HG03103 (cell line): ENCODE results near the gene CTAGE4.
"Not testable (repeated sequence)": the region's sequence is repeated elsewhere in the genome, so short reads cannot be mapped to it uniquely, and the experiment has no call there.

Experiments used
- ATAC-seq: cut with Tn5 transposase; IDR thresholded peaks from one replicate; pipeline ENCODE4 v1.9.1; 2021; ENCODE audit warnings: low read depth; ENCODE audit not compliant: unreplicated experiment

The CTAGE4 gene

DNA sequence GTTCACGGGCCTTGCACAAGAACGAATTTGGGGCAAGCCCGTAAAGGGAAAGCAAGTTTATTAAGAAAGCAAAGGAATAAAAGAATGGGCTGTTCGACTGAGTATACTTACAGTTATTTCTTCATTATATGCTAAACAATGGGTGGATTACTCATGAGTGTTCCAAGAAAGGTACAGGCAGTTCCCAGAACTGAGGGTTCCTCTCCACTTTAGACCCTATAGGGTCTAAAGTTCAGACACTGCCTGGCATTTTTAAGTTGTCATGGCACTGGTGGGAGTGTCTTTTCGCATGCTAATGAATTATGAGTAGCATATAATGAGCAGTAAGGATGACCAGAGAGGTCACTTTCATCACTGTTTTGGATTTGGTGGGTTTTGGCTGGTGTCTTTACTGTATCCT, 22.0 kb downstream of the CTAGE4 start:
- not testable (repeated sequence) for ATAC-seq

DNA sequence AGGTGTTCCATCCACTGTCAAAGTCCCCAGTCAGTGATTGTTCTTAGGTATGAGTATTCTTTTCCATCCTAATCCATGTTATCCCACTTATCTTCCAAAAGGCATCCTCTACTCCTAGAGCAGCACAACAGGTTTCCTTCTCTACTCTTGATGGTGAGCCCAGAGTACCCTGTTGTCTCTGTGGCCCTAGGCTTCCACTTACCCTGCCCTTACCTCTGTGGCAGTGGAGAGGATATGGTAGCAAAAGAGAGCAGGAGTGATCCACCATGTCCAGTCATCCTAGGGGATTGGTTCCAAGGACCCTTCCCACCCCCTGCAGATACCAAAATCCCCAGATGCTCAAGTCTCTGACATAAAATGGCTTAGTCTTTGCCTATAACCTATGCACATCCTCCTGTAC, 33.9 kb downstream of the CTAGE4 start:
- not testable (repeated sequence) for ATAC-seq

DNA sequence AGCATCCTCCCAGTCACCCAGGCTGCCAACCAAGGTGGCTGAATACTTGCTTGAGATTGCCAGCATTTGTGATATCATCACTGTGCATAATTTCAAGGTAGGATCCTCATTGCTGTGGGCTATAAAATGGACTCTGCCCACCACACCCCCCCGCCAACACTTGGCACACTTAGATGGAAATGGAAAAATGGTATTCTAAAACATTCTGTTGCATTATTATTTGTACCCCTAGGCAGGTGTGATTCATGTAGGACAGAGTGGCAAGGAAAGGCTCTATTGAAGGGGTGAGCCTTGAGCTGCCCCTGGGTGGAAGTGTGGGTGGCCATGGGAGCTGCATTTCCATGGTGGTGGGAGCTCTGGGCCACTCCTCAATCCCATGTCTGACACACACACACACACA, 35.3 kb downstream of the CTAGE4 start:
- ATAC-seq = not testable (repeated sequence)

DNA sequence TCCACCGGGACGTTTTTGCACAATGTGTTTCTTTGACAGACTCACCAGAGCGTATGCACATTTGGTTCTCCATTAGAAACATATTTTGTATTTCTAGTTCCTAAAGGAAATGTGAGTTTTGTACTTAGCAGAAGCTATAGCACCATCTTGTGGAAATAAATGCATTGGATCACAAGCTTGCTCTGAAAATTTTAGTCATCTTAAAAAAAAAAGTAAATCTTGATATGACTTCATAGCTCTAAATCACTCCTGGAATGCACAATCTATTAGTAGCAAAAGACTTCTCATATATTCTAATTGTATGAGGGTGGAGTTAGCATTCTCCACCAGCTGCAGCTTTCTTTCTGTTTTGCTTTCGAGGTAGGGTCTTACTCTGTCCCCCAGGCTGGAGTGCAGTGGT, 35.9 kb downstream of the CTAGE4 start:
- ATAC-seq = not testable (repeated sequence)

- not testable (repeated sequence) for ATAC-seq
Measured at GRCh38 chr7:144220531-144220930, 37.3 kb downstream of the CTAGE4 start.

- ATAC-seq = not testable (repeated sequence)
Measured at GRCh38 chr7:144223675-144224074, 40.4 kb downstream of the CTAGE4 start.

DNA sequence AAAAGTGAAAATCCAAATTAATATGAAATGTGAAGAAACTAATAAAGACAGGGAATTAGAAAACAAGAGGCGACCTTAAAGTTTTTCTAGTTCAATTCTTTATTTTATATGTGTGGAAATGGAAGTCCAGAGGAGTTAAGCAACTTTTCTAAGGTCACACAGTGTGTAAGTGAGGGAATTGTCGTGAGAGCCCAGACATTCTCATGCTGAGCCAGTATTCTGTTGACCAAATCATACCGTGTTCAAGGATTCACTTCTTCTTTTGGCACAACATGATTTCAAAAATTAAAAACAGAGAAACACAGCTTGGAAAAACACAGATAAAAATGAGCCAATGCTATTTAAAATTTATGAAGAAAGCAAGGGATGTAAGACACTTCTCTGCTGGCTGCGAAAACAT, 43.6 kb downstream of the CTAGE4 start:
- ATAC-seq = not testable (repeated sequence)

- not testable (repeated sequence) for ATAC-seq
Measured at GRCh38 chr7:144228810-144229209, 45.5 kb downstream of the CTAGE4 start.

- ATAC-seq = not testable (repeated sequence)
Measured at GRCh38 chr7:144231027-144231426, 47.8 kb downstream of the CTAGE4 start.

GRCh38 chr7:144233039-144233438, 49.8 kb downstream of the CTAGE4 start:
- ATAC-seq = not testable (repeated sequence)
